SK-N-SH (cell line): Measurements from ENCODE around the gene SMIM13. TPM values are rescaled to one million over a fixed set of nuclear protein-coding genes. Genes with fewer than 3 reads are reported as not detected.

Experiments used
- CTCF ChIA-PET: fragments of 300-600, 350-600 bp; formaldehyde crosslinking; extraction: SDS; loops from one replicate; lab custom pipeline; 2021; lab: Yijun Ruan, JAX
- POLR2A ChIA-PET: fragments of 350-600 bp; sonication (Branson Sonifier 250); formaldehyde crosslinking; extraction: SDS; loops from one replicate; lab custom pipeline; 2020; ENCODE audit warnings: antibody characterized with exemption, inconsistent platforms; lab: Yijun Ruan, JAX
- DNase-seq: peaks from one replicate; pipeline ENCODE4 v3.0.0; 2012
- H2AFZ ChIP-seq: fragments of 200-600 bp; sonication (generic); 2 replicates; pipeline ENCODE4 v1.8.1; 2016; ENCODE audit warnings: antibody characterized with exemption, mild to moderate bottlenecking, low read depth
- H3F3A ChIP-seq: fragments of 200-600 bp; sonication (generic); replicated peaks from 2 replicates; pipeline ENCODE3; 2016; ENCODE audit warnings: antibody characterized with exemption, mild to moderate bottlenecking; ENCODE audit not compliant: insufficient read depth
- H3K27ac ChIP-seq, 2 experiments: fragments of 200-500 bp in 1 of 2; fragments of 200-600 bp in 1 of 2; sonication (Bioruptor generic) in 1 of 2; sonication (generic), shearing (Covaris generic) in 1 of 2; 2 replicates each; pipeline versions ENCODE4 v1.5.1 to v1.6.1; 2014 to 2016; ENCODE audit warnings: low read depth in 2 of 2, inconsistent platforms in 1 of 2, low read length in 1 of 2, mild to moderate bottlenecking in 1 of 2, mixed read lengths in 1 of 2
- H3K27me3 ChIP-seq: fragments of 200-600 bp; sonication (generic), shearing (Covaris generic); 2 replicates; pipeline ENCODE4 v1.6.1; 2016; ENCODE audit warnings: mixed run types; ENCODE audit not compliant: insufficient read depth
- H3K36me3 ChIP-seq, 2 experiments: fragments of 200-500 bp in 1 of 2; fragments of 200-600 bp in 1 of 2; sonication (Bioruptor generic) in 1 of 2; sonication (generic) in 1 of 2; replicated peaks in 1 of 2; 2 replicates each; pipeline versions ENCODE3 to v1.5.1; 2014 to 2016; ENCODE audit warnings: low read length in 1 of 2, mild to moderate bottlenecking in 1 of 2; ENCODE audit not compliant: insufficient read depth in 2 of 2, control insufficient read depth in 1 of 2
- H3K4me1 ChIP-seq, 2 experiments: fragments of 200-500 bp in 1 of 2; fragments of 200-600 bp in 1 of 2; sonication (Bioruptor generic) in 1 of 2; sonication (generic), shearing (Covaris generic) in 1 of 2; 2 replicates each; pipeline versions ENCODE4 v1.5.1 to v1.6.1; 2014 to 2016; ENCODE audit warnings: low read depth in 1 of 2, low read length in 1 of 2, mixed run types in 1 of 2; ENCODE audit not compliant: insufficient read depth in 2 of 2, control insufficient read depth in 1 of 2
- H3K4me2 ChIP-seq: fragments of 200-600 bp; sonication (generic), shearing (Covaris generic); 2 replicates; pipeline ENCODE4 v1.6.1; 2017; ENCODE audit warnings: mixed run types
- H3K4me3 ChIP-seq, 2 experiments: fragments of 200-500 bp in 1 of 2; fragments of 200-600 bp in 1 of 2; sonication (Bioruptor generic) in 1 of 2; sonication (generic), shearing (Covaris generic) in 1 of 2; 2 replicates each; pipeline versions ENCODE4 v1.5.1 to v1.8.1; 2014 to 2016; ENCODE audit warnings: low read depth in 2 of 2, inconsistent platforms in 1 of 2, low read length in 1 of 2, mild to moderate bottlenecking in 1 of 2, mixed read lengths in 1 of 2, moderate library complexity in 1 of 2
- H3K79me2 ChIP-seq: fragments of 200-600 bp; sonication (generic); 2 replicates; pipeline ENCODE4 v1.8.1; 2017; ENCODE audit warnings: mild to moderate bottlenecking; ENCODE audit not compliant: insufficient read depth
- H3K9ac ChIP-seq: fragments of 200-600 bp; sonication (generic); 2 replicates; pipeline ENCODE4 v1.6.1; 2017; ENCODE audit warnings: mixed run types
- H3K9me2 ChIP-seq: fragments of 200-600 bp; sonication (generic); 2 replicates; pipeline ENCODE4 v1.6.1; 2017; ENCODE audit warnings: mixed run types
- H3K9me3 ChIP-seq: fragments of 200-600 bp; sonication (generic); 2 replicates; pipeline ENCODE4 v1.6.1; 2017; ENCODE audit warnings: mixed run types, mild to moderate bottlenecking, moderate library complexity
- H4K20me1 ChIP-seq: fragments of 200-600 bp; sonication (generic); 2 replicates; pipeline ENCODE4 v1.6.1; 2017; ENCODE audit warnings: mild to moderate bottlenecking, mixed run types; ENCODE audit not compliant: insufficient read depth
- CHD2 ChIP-seq: fragments of 150-350 bp; IDR thresholded peaks from 2 replicates; pipeline ENCODE4 v1.6.1; 2018; ENCODE audit warnings: low read length; ENCODE audit not compliant: partially characterized antibody
- ELF1 ChIP-seq: IDR thresholded peaks from 2 replicates; pipeline ENCODE4 v1.4.0; 2012
- EZH2phosphoT487 ChIP-seq: fragments of 200-600 bp; sonication (generic); IDR thresholded peaks from 2 replicates; pipeline ENCODE4 v1.6.1; 2017; ENCODE audit warnings: low read depth, mixed run types, mild to moderate bottlenecking, antibody characterized with exemption, moderate library complexity, borderline replicate concordance
- FOXJ3 ChIP-seq: sonication (generic); formaldehyde crosslinking; IDR thresholded peaks from 2 replicates; pipeline ENCODE4 v1.5.1; 2020; ENCODE audit warnings: mild to moderate bottlenecking, missing genetic modification reagents
- FOXM1 ChIP-seq: IDR thresholded peaks from 2 replicates; pipeline ENCODE4 v1.4.0; 2012; ENCODE audit warnings: low read depth, mild to moderate bottlenecking
- GATA2 ChIP-seq: sonication (generic); formaldehyde crosslinking; IDR thresholded peaks from 2 replicates; pipeline ENCODE4 v1.5.0; 2020; ENCODE audit warnings: mild to moderate bottlenecking, missing genetic modification reagents
- IRF3 ChIP-seq: fragments of 150-350 bp; IDR thresholded peaks from 2 replicates; pipeline ENCODE4 v1.6.1; 2016; ENCODE audit warnings: mild to moderate bottlenecking, low read depth, low read length
- MXI1 ChIP-seq: IDR thresholded peaks from 2 replicates; pipeline ENCODE4 v1.6.1; 2012; ENCODE audit warnings: mild to moderate bottlenecking, low read depth, low read length, improper control_type of control experiment
- NRF1 ChIP-seq: IDR thresholded peaks from 2 replicates; pipeline ENCODE4 v1.6.1; 2012; ENCODE audit warnings: low read depth, mild to moderate bottlenecking, low read length
- POLR2AphosphoS5 ChIP-seq: IDR thresholded peaks from 2 replicates; pipeline ENCODE4 v1.6.1; 2012; ENCODE audit warnings: low read depth, low read length
- RCOR1 ChIP-seq: fragments of 150-350 bp; IDR thresholded peaks from 2 replicates; pipeline ENCODE4 v1.6.1; 2017; ENCODE audit warnings: antibody characterized with exemption, low read length
- RFX5 ChIP-seq: IDR thresholded peaks from 2 replicates; pipeline ENCODE4 v1.6.1; 2012; ENCODE audit warnings: mild to moderate bottlenecking, improper control_type of control experiment, low read length
- SMC3 ChIP-seq: IDR thresholded peaks from 2 replicates; pipeline ENCODE4 v1.6.1; 2012; ENCODE audit warnings: low read depth, low read length, improper control_type of control experiment
- TCF12 ChIP-seq: IDR thresholded peaks from 2 replicates; pipeline ENCODE4 v1.4.0; 2012
- TEAD4 ChIP-seq: IDR thresholded peaks from 2 replicates; pipeline ENCODE4 v1.4.0; 2012; ENCODE audit warnings: mild to moderate bottlenecking, borderline replicate concordance; ENCODE audit not compliant: insufficient read depth
- ZBTB33 ChIP-seq: IDR thresholded peaks from 2 replicates; pipeline ENCODE4 v1.4.0; 2012; ENCODE audit warnings: low read depth, borderline replicate concordance
- WGBS: methylation state at CpG from one replicate; pipeline ENCODE4 v1.1.6; 2017; ENCODE audit warnings: low lambda C conversion rate; 5-methylcytosine and 5-hydroxymethylcytosine counted together
- polyA plus RNA-seq, 3 experiments: library from polyadenylated mRNA; depleted of rRNA; stranded (reverse); fragments of >200 nt; gene quantifications; 2 replicates each; pipeline ENCODE4 v1.2.3, GENCODE V29; 2012
- small RNA-seq, 7 experiments: library from RNA; depleted of rRNA; stranded (forward); fragments of <200 nt; gene quantifications; one replicate each; pipeline ENCODE3, GENCODE V24; 2012

The SMIM13 gene
- polyA plus RNA-seq, 1 of the 3 experiments (the other 2 are of a cell fraction), result 2.1 TPM

- H3K4me2 ChIP-seq, result no peak overlapping the region
- TF ChIP-seq RCOR1 (no peak), RFX5 (no peak), CHD2 (no peak), FOXJ3 (CRISPR knock-in tag) (no peak), EZH2phosphoT487 (no peak)
- no peak overlapping the region for H2AFZ ChIP-seq
- no peak for DNase-seq
- peaks cover 29% of the 10 kb centered on the region for H3F3A ChIP-seq
- no peaks in the 10 kb centered on the region for H3K27me3 ChIP-seq
- H3K9ac ChIP-seq, result no peak overlapping the region
- H4K20me1 ChIP-seq, result no peaks in the 10 kb centered on the region
- no peak overlapping the region; a peak in 1 of 4 replicates for H3K27ac ChIP-seq
- no peaks in the 10 kb centered on the region; a peak in 1 of 4 replicates for H3K4me1 ChIP-seq
- 98% methylated on average over 17 of the region's 17 CpGs for WGBS
- ChIA-PET CTCF (interaction anchor here (1.0 to 3.8 kb wide), 4 partner anchors 13 to 311 kb away, joined by 3 to 18 read pairs (median 12); no protein-coding TSS in a partner anchor), POLR2A (interaction anchor here (0.5 kb wide), 1 partner anchor 213 kb away, joined by 3 read pairs; no protein-coding TSS in a partner anchor)
- peaks cover 59 to 67% of the 10 kb centered on the region in 2 experiments for H3K36me3 ChIP-seq
- H3K9me2 ChIP-seq, result no peaks in the 10 kb centered on the region
- H3K79me2 ChIP-seq, result peaks cover 13% of the 10 kb centered on the region; the same call in 1 of the 2 replicates
- no peak overlapping the region for H3K4me3 ChIP-seq
- no peaks in the 10 kb centered on the region for H3K9me3 ChIP-seq
Observed at GRCh38 chr6:11185204-11185842, 91.7 kb downstream of the SMIM13 start.

- no peak overlapping the region for H3K9ac ChIP-seq
- no peak overlapping the region for H2AFZ ChIP-seq
- TF ChIP-seq NRF1 (no peak), GATA2 (CRISPR knock-in tag) (no peak), TEAD4 (no peak), CHD2 (no peak), TCF12 (no peak), FOXM1 (no peak), IRF3 (no peak), MXI1 (no peak), ZBTB33 (no peak), POLR2AphosphoS5 (no peak), ELF1 (no peak), SMC3 (no peak)
- TF ChIP-seq, all 33 proteins: peak for 0
- H3K27ac ChIP-seq, result no peak overlapping the region
- H3K4me2 ChIP-seq, result no peak overlapping the region
- WGBS, result 90% methylated on average over 6 of the region's 6 CpGs
- peaks cover 25% of the 10 kb centered on the region; the same call in 1 of the 2 replicates for H3K79me2 ChIP-seq
- no peaks in the 10 kb centered on the region for H3K27me3 ChIP-seq
- no peaks in the 10 kb centered on the region for H4K20me1 ChIP-seq
- no peak overlapping the region for H3K4me3 ChIP-seq
- DNase-seq, result no peak
- peaks cover 67 to 86% of the 10 kb centered on the region in 2 experiments for H3K36me3 ChIP-seq
- H3K9me3 ChIP-seq, result no peaks in the 10 kb centered on the region
- CTCF ChIA-PET, result interaction anchor here (0.7 to 3.8 kb wide), 4 partner anchors 15 to 309 kb away, joined by 3 to 18 read pairs (median 8); no protein-coding TSS in a partner anchor
- POLR2A ChIA-PET, result no interaction called here
- peaks cover 12% of the 10 kb centered on the region for H3F3A ChIP-seq
- no peaks in the 10 kb centered on the region for H3K9me2 ChIP-seq
- H3K4me1 ChIP-seq, result no peaks in the 10 kb centered on the region; a peak in 1 of 4 replicates
Observed at GRCh38 chr6:11187301-11187700, 93.7 kb downstream of the SMIM13 start.

Small RNA genes lying within 50 kb of the gene (small RNA-seq; reads per million reads assigned to genes)
- gene AL136139.1, result 0 reads per million in 7 experiments

Other genes with a start within 250 kb of the SMIM13 start
- not detected in 2 replicates for gene GCM2, start 211.8 kb upstream of the SMIM13 start, polyA plus RNA-seq (2012; rRNA removed)
- gene SYCP2L, start 206.8 kb upstream of the SMIM13 start, polyA plus RNA-seq (2012; rRNA removed), result 0.82 and 1.5 TPM in 2 replicates
- 0.39 and 0.49 TPM in 2 replicates for gene ELOVL2, start 49.5 kb upstream of the SMIM13 start, polyA plus RNA-seq (2012; rRNA removed)
- not detected in 2 replicates for gene ERVFRD-1, start 17.9 kb downstream of the SMIM13 start, polyA plus RNA-seq (2012; rRNA removed)
- 7.4 and 9.9 TPM in 2 replicates for gene NEDD9, start 138.8 kb downstream of the SMIM13 start, polyA plus RNA-seq (2012; rRNA removed)